ENCODE results near the gene NANS. TPM values are rescaled to one million over a fixed set of nuclear protein-coding genes. Genes with fewer than 3 reads are reported as not detected.

The NANS gene
- total and polyA plus RNA-seq, 2 of the 13 experiments (the other 11 are each of a cell fraction or from before 2014, with no cell fraction given), result 86.9 to 203 TPM

- Histone ChIP-seq H2AFZ (ENCODE audit: low read length) (no peak overlapping the region), H3K4me1 (ENCODE audit: insufficient read depth, low read length) (peaks cover 14% of the 10 kb centered on the region), H3K9me3 (ENCODE audit: low read length) (no peaks in the 10 kb centered on the region), H4K20me1 (ENCODE audit: insufficient read depth, low read length) (no peaks in the 10 kb centered on the region), H3K36me3 (replicated peaks in 1 of 2; ENCODE audit: control insufficient read depth in 1 of 2, insufficient read depth in 2 of 2, low read length in 2 of 2) (peaks cover 14 to 41% of the 10 kb centered on the region in 2 experiments; a peak in 4 of 5 replicates), H3K4me2 (ENCODE audit: low read depth, low read length) (no peak overlapping the region), H3K79me2 (ENCODE audit: insufficient read depth, low read length) (no peaks in the 10 kb centered on the region), H3K27me3 (ENCODE audit: control insufficient read depth in 1 of 2, insufficient read depth in 2 of 2, low read length in 2 of 2) (no peaks in the 10 kb centered on the region), H3K27ac (ENCODE audit: extremely low read length, insufficient read depth, low read length) (no peak overlapping the region), H3K4me3 (replicated peaks in 1 of 3; ENCODE audit: insufficient read depth in 1 of 3, low read depth in 2 of 3, low read length in 3 of 3) (no peak overlapping the region), H3K9ac (ENCODE audit: insufficient read depth, low read depth, low read length) (no peak overlapping the region)
- intact Hi-C loops (cut with micrococcal nuclease; ENCODE audit: unreplicated experiment) (no loop called here), in situ Hi-C loops (cut with HindIII; ENCODE audit: extremely low pct_ligation_motif_present, low pct_unique_long_range_greater_than_20kb) (no loop called here)
- TF ChIP-seq ZNF800 (CRISPR knock-in tag; IDR thresholded peaks at IDR 0.05) (no peak), KDM5B (CRISPR knock-in tag; IDR thresholded peaks at IDR 0.05; ENCODE audit: borderline replicate concordance) (no peak), PTBP1 (IDR thresholded peaks at IDR 0.05; ENCODE audit: low read depth, low read length, poor library complexity, severe bottlenecking) (no peak), XBP1 (CRISPR knock-in tag; IDR thresholded peaks at IDR 0.05) (no peak), ZSCAN30 (CRISPR knock-in tag; IDR thresholded peaks at IDR 0.05) (no peak), GATA4 (IDR thresholded peaks at IDR 0.05; ENCODE audit: borderline replicate concordance, low read depth) (no peak), NFYC (CRISPR knock-in tag; IDR thresholded peaks at IDR 0.05) (no peak), ZNF777 (CRISPR knock-in tag; IDR thresholded peaks at IDR 0.05) (no peak), ELK4 (CRISPR knock-in tag; IDR thresholded peaks at IDR 0.05; ENCODE audit: borderline replicate concordance) (no peak), ZNF225 (CRISPR knock-in tag; IDR thresholded peaks at IDR 0.05) (no peak), KDM6A (CRISPR knock-in tag; IDR thresholded peaks at IDR 0.05; ENCODE audit: low read depth) (no peak), MEF2D (CRISPR knock-in tag; IDR thresholded peaks at IDR 0.05) (no peak), ZSCAN31 (CRISPR knock-in tag; IDR thresholded peaks at IDR 0.05; ENCODE audit: low read depth) (no peak), THRA (CRISPR knock-in tag; IDR thresholded peaks at IDR 0.05; ENCODE audit: borderline replicate concordance) (no peak)
- 92% methylated on average over 4 of the region's 4 CpGs for WGBS (ENCODE audit: low lambda C conversion rate)
- DNase-seq (ENCODE audit: low spot score), result no peak
- ChIA-PET CTCF (ENCODE audit: low intra/inter-chr PET ratio, low total read pairs) (no interaction called here), POLR2A (no interaction called here)
- no TSS peak for BruUV-seq (replicated peaks)
- ATAC-seq, result no peak
- FAIRE-seq, result no peak
These were observed 41.3 kb downstream of the NANS start for GRCh38 chr9:98097836-98098235.

All from HepG2 (cell line).